CD4-positive, alpha-beta T cell treated with Interleukin-6 for 4 hours (primary cell): ENCODE results near the gene SUSD5.
"Not testable (repeated sequence)": the region's sequence is repeated elsewhere in the genome, so short reads cannot be mapped to it uniquely, and the experiment has no call there.

Source experiments
- DNase-seq: peaks from one replicate; pipeline ENCODE4 v3.0.0-alpha.2; 2020; ENCODE audit warnings: mixed read lengths

Gene SUSD5

DNA sequence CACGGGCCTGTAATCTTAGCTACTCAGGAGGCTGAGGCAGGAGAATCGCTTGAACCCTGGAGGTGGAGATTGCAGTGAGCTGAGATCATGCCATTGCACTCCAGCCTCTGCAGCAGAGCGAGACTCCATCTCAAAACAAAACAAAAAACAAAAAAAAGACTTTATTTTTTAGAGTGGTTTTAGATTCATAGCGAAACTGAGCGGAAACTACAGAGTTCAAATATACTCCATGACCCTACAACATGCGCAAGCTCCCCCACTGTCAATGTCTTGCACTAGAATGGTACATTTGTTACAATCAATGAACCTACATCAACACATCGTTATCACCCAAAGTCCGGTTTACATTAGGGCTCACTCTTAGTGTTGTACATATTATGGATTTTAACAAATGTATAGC, 107.0 kb downstream of the SUSD5 start:
- DNase-seq: no peak

DNA sequence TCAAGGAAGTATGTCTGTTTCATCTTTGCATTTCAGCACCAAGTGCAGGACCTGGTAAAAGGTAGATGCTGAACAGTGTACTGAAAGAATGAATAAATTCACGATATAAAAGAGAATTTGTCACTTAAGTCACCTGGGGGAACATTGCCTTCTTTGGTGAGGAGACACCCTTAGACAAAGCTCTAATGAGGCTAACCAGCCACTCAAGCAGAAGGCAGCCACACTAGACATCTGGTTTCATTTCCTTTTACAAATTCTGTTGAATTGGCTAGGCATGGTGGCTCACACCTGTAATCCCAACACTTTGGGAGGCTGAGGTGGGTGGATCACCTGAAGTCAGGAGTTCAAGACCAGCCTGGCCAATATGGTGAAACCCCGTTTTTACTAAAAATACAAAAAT, 111.8 kb downstream of the SUSD5 start:
- DNase-seq: not testable (repeated sequence)

DNA sequence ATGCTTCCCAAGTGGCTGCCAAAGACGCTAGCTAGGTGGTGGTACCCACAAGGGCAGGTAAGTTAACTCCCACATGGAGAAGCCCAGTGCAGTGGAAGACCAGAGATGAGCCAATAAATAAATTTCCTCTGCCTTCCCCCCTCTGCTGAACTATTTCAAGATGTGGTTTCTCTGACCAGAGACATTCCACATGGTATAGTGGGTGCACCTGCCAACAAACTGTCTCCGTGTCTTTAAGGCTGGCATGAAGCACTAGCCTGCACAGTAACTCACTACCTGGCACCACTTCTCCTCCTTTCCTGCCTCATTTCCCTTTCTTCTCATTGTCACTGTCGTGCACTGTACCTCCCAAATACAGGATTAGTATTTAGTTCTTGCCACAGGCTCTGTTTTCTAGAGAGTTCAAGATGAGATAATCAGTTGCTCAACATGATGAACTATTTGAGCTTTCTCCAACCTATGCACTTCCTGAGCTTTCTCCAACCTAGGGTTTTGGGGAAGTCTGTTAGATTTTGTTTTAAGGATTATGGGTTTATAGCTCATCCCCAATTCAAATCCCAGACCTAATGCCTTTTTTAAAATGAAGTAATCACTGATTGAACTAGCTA, 113.2 kb downstream of the SUSD5 start:
- DNase-seq: no peak

- no peak for DNase-seq
Measured at GRCh38 chr3:33104803-33105202, 113.8 kb downstream of the SUSD5 start.

- DNase-seq: no peak
Measured at GRCh38 chr3:33103480-33103879, 115.1 kb downstream of the SUSD5 start.

DNA sequence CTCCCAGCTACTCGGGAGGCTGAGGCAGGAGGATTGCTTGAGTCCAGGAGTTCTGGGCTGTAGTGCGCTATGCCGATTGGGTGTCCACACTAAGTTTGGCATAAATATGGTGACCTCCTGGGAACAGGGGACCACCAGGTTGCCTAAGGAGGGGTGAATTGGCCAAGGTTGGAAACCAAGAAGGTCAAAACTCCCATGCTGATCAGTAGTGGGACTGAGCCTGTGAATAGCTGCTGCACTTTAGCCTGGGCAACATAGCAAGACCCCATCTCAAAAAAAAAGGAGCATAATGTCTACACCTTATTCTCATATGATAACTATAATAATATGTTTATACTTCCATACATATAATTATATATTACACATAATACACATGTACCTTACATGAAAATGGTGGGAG, 115.6 kb downstream of the SUSD5 start:
- DNase-seq: no peak

DNA sequence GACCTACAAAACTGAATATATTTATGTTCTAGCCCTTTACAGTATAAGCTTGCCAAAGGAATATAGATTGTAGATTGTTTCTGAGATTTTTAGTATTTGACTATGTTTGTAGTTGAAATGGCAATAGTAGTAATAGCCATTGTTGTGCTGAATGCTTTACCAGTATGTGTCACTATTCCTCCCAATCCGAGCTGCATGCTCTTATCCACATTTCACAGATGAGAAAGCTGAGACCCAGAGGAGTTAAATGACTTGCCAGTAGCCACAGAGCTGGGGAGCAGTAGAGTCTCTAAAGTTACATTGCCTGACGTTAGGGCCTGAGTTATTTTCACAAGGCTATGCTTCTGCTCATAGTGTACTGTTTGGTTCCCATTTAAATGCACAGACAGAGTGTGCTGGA, 118.4 kb downstream of the SUSD5 start:
- no peak for DNase-seq
